Pancreas (tissue), 10 donors: ENCODE results near the gene NTF3. TPM values are rescaled to one million over a fixed set of nuclear protein-coding genes. Genes with fewer than 3 reads are reported as not detected.
"Not testable (repeated sequence)": the region's sequence is repeated elsewhere in the genome, so short reads cannot be mapped to it uniquely, and the experiment has no call there.

ENCODE experiments used
- ATAC-seq, 4 donors: fragments of 200-7000 bp; cut with Tn5 transposase; one replicate each; pipeline versions ENCODE4 v1.8.0 to v1.9.1; 2020; ENCODE audit warnings: mild to moderate bottlenecking in 4 of 4, moderate library complexity in 4 of 4
- DNase-seq, 6 donors: peaks; one replicate each; pipeline ENCODE4 v3.0.0-alpha.2; 2020
- FAIRE-seq: peaks from 2 replicates; lab custom pipeline; 2012; peaks lifted over from hg19 to GRCh38; lab: Jason Lieb, UNC
- H3K27ac ChIP-seq, 4 donors: fragments of 200-600 bp; sonication (generic); 1 replicate in 3 of 4; 2 replicates in 1 of 4; pipeline versions ENCODE4 v1.5.0 to v1.8.0; 2020
- H3K27me3 ChIP-seq, 4 donors: fragments of 200-600 bp; one replicate each; pipeline ENCODE4 v1.8.0; 2021
- H3K36me3 ChIP-seq, 3 donors: fragments of 200-600 bp; sonication (generic) in 1 of 3; one replicate each; pipeline versions ENCODE4 v1.5.0 to v1.8.0; 2020 to 2021
- H3K4me1 ChIP-seq, 3 donors: fragments of 200-600 bp; one replicate each; pipeline ENCODE4 v1.8.0; 2021
- H3K4me3 ChIP-seq, 4 donors: fragments of 200-600 bp; sonication (generic) in 2 of 4; one replicate each; pipeline versions ENCODE4 v1.5.0 to v1.8.0; 2020 to 2021
- H3K9me3 ChIP-seq, 4 donors: fragments of 200-600 bp; one replicate each; pipeline ENCODE4 v1.8.0; 2021
- CTCF ChIP-seq, 4 donors: fragments of 200-600 bp; sonication (generic) in 3 of 4; IDR thresholded peaks; one replicate each; pipeline versions ENCODE4 v1.5.0 to v1.8.0; 2021; ENCODE audit warnings: antibody characterized with exemption in 4 of 4
- WGBS, 2 donors: extraction: QIAGEN DNeasy Blood & Tissue Kit; methylation state at CpG; one replicate each; pipeline ENCODE4 v1.1.7; 2013; 5-methylcytosine and 5-hydroxymethylcytosine counted together
- intact Hi-C, 3 donors: fragments of 100-400 bp; cut with DNase I; formaldehyde crosslinking; loops; one replicate each; pipeline versions ENCODE4 v1.11.1 to v1.14.2; 2022
- polyA plus RNA-seq, 2 donors: library from polyadenylated mRNA; stranded (reverse); fragments of 200-250 nt; gene quantifications; one replicate each; pipeline ENCODE4 v1.2.3, GENCODE V29; 2013
- total RNA-seq, 6 donors: library from RNA; stranded (reverse); fragmentation: NEBNext Ultra II Directional in 4 of 6; extraction: Animal tissue kit (Norgen Biotek cat#: 25700) in 4 of 6; gene quantifications; one replicate each; pipeline versions ENCODE4 v1.2.1 to v1.2.4, GENCODE V29; 2021 to 2023
- donor health status: healthy with polysubstance abuse.
- donor health status: DM: no; HTN: no; CAD: no; lungs with moderate emphysema.
- donor health status: DM: no; HTN: no; CAD: no.
- donor health status: control.
- donor health status: control.
- donor health status: Bipolar disorder and iron deficiency.
- donor health status: DM: yes; HTN: yes; CAD: no.
- donor health status: DM: no; HTN: no; CAD: no.
- donor health status: DM: no; HTN: no; CAD: no.
- donor health status: DM: yes; HTN: yes; CAD: no.

The NTF3 gene
- total and polyA plus RNA-seq, 8 donors: 0.46 to 0.63 TPM; not detected in 6

DNA sequence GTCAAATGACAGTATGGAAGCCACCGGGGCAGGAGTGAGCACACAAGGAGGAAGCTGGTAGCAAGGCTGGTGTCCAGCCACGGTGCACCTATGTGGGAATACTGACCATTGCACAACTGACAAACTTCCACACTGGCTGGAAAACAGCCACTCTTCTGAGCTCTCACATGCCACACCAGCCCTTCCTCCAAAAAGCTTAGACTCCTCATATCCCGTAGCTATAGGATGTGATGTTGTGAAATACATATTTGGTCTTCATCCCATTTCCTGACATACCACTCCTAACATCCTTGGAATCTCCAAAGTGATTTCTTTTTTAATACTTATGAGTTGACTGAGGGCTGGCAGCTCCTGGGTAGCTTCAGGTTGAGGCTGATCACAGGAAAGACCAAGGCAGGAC, 103.6 kb downstream of the NTF3 start:
- no peaks in the 10 kb centered on the region for H3K36me3 ChIP-seq
- no peak overlapping the region for H3K4me3 ChIP-seq
- no peak for ATAC-seq
- no peak for DNase-seq
- H3K27ac ChIP-seq: no peak overlapping the region
- no peaks in the 10 kb centered on the region for H3K27me3 ChIP-seq
- WGBS, 2 donors: 74 to 88% methylated on average over 3 of the region's 3 CpGs
- FAIRE-seq: no peak
- intact Hi-C loops: no loop called here
- TF ChIP-seq CTCF (IDR thresholded peaks at IDR 0.05): no peak
- no peaks in the 10 kb centered on the region for H3K4me1 ChIP-seq
- no peaks in the 10 kb centered on the region for H3K9me3 ChIP-seq

DNA sequence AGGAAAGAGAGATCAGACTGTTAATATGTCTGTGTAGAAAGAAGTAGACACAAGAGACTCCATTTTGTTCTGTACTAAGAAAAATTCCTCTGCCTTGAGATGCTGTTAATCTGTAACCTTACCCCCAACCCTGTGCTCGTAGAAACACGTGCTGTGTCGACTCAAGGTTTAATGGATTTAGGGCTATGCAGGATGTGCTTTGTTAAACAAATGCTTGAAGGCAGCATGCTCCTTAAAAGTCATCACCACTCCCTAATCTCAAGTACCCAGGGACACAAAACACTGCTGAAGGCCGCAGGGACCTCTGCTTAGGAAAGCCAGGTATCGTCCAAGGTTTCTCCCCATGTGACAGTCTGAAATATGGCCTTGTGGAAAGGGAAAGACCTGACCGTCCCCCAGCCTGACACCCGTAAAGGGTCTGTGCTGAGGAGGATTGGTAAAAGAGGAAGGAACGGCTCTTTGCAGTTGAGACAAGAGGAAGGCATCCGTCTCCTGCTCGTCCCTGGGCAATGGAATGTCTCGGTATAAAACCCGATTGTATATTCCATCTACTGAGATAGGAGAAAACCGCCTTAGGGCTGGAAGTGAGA, 105.2 kb downstream of the NTF3 start:
- H3K27ac ChIP-seq, H3K9me3 ChIP-seq, H3K4me1 ChIP-seq, H3K4me3 ChIP-seq, H3K27me3 ChIP-seq, H3K36me3 ChIP-seq, FAIRE-seq, intact Hi-C loops, DNase-seq, ATAC-seq: not testable (repeated sequence)
- WGBS, 2 donors: 30 to 37% methylated on average over 13 of the region's 13 CpGs

DNA sequence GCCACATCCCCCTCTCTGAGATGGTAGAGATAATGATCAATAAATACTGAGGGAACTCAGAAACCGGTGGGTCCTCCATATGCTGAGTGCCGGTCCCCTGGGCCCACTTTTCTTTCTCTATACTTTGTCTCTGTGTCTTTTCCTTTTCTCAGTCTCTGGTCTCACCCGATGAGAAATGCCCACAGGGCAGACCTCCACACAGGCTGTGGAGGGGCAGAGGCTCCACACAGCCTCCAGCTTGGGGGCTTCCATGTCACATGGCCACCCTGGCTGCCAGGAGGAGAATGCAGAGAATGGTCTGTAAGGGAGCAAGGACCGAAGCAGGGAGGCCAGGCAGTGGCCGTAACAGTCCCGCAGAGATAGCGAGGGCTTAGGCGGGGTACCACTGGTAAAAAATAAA, 105.9 kb downstream of the NTF3 start:
- no peak for TF ChIP-seq CTCF (IDR thresholded peaks at IDR 0.05)
- DNase-seq (no peak), FAIRE-seq (no peak), ATAC-seq (no peak)
- Histone ChIP-seq H3K27ac (no peak overlapping the region), H3K4me3 (no peak overlapping the region), H3K36me3 (no peaks in the 10 kb centered on the region), H3K4me1 (no peaks in the 10 kb centered on the region), H3K27me3 (no peaks in the 10 kb centered on the region), H3K9me3 (no peaks in the 10 kb centered on the region)
- whole genome bisulfite sequencing, 2 donors: 78 to 80% methylated on average over 8 of the region's 8 CpGs
- intact Hi-C loops: no loop called here
